Activated CD4-positive, alpha-beta T cell treated with anti-CD3 and anti-CD28 coated beads for 36 hours (primary cell): Measurements from ENCODE around the gene TSPAN5. TPM values are rescaled to one million over a fixed set of nuclear protein-coding genes. Genes with fewer than 3 reads are reported as not detected.

Experiments
- ATAC-seq: fragments of 200-7000 bp; cut with Tn5 transposase; one replicate; pipeline ENCODE4 v1.10.0; 2021; ENCODE audit warnings: mild to moderate bottlenecking, moderate library complexity
- CTCF ChIA-PET: fragments of 350-600 bp; sonication (Branson Sonifier 250); formaldehyde crosslinking; loops from one replicate; lab custom pipeline; 2021; ENCODE audit warnings: antibody characterized with exemption; lab: Charles Lee
- POLR2A ChIA-PET: fragments of 350-600 bp; sonication (Branson Sonifier 250); formaldehyde crosslinking; loops from one replicate; lab custom pipeline; 2021; ENCODE audit warnings: antibody characterized with exemption, inconsistent platforms; lab: Charles Lee
- DNase-seq: peaks from one replicate; pipeline ENCODE4 v3.0.0-alpha.2; 2020
- H3K27ac Mint-ChIP-seq: one replicate; pipeline ENCODE4 v1.8.0; 2021; ENCODE audit warnings: mixed read lengths
- H3K27me3 Mint-ChIP-seq: one replicate; pipeline ENCODE4 v1.8.0; 2021; ENCODE audit warnings: mixed read lengths
- H3K36me3 Mint-ChIP-seq: one replicate; pipeline ENCODE4 v1.8.0; 2021; ENCODE audit warnings: low read depth, mixed read lengths
- H3K4me1 Mint-ChIP-seq: one replicate; pipeline ENCODE4 v1.8.0; 2021; ENCODE audit warnings: mixed read lengths
- H3K4me3 Mint-ChIP-seq: one replicate; pipeline ENCODE4 v1.8.0; 2021; ENCODE audit warnings: mild to moderate bottlenecking, moderate library complexity, mixed read lengths
- H3K9me3 Mint-ChIP-seq: one replicate; pipeline ENCODE4 v1.8.0; 2021; ENCODE audit warnings: low read depth, mixed read lengths
- intact Hi-C, 2 experiments: fragments of 100-400 bp; cut with DNase I in 1 of 2; cut with micrococcal nuclease in 1 of 2; formaldehyde crosslinking; loops; one replicate each; pipeline versions ENCODE4 v1.14.2 to v1.15.1; 2022 to 2024; cut with DNase I, micrococcal nuclease
- total RNA-seq, 2 experiments: library from RNA; stranded (reverse); gene quantifications; one replicate each; pipeline ENCODE4 v1.2.3, GENCODE V29; 2021

The TSPAN5 gene
- total RNA-seq, 2 experiments from 2014 or later: 18.4 to 23.6 TPM

GRCh38 chr4:98570151-98570797 lies 88.1 kb downstream of the TSPAN5 start:
- no peak for DNase-seq
- peaks cover 27% of the 10 kb centered on the region for H3K36me3 Mint-ChIP-seq

GRCh38 chr4:98568941-98569663 lies 89.3 kb downstream of the TSPAN5 start:
- ATAC-seq (no peak), DNase-seq (no peak)
- H3K4me1 Mint-ChIP-seq: peaks cover 40% of the 10 kb centered on the region
- H3K9me3 Mint-ChIP-seq: no peaks in the 10 kb centered on the region
- intact Hi-C loops: no loop called here
- H3K36me3 Mint-ChIP-seq: peaks cover 20% of the 10 kb centered on the region
- no peaks in the 10 kb centered on the region for H3K27me3 Mint-ChIP-seq
- no peak overlapping the region for H3K27ac Mint-ChIP-seq
- H3K4me3 Mint-ChIP-seq: no peak overlapping the region
- POLR2A ChIA-PET: no interaction called here
- CTCF ChIA-PET: no interaction called here

More at GRCh38 chr4:98570151-98570797, 88.1 kb downstream of the TSPAN5 start:
- H3K27me3 Mint-ChIP-seq: no peaks in the 10 kb centered on the region
- POLR2A ChIA-PET: no interaction called here
- intact Hi-C loops: no loop called here
- peak overlapping the region; percentile 83 for H3K27ac Mint-ChIP-seq
- no peaks in the 10 kb centered on the region for H3K9me3 Mint-ChIP-seq
- ATAC-seq: peak; percentile 70
- no peak overlapping the region for H3K4me3 Mint-ChIP-seq
- CTCF ChIA-PET: no interaction called here
- H3K4me1 Mint-ChIP-seq: peaks cover 40% of the 10 kb centered on the region

- peaks cover 40% of the 10 kb centered on the region for H3K4me1 Mint-ChIP-seq
- no peak overlapping the region for H3K27ac Mint-ChIP-seq
- POLR2A ChIA-PET: no interaction called here
- DNase-seq: no peak
- CTCF ChIA-PET: no interaction called here
- no peaks in the 10 kb centered on the region for H3K9me3 Mint-ChIP-seq
- intact Hi-C loops: no loop called here
- ATAC-seq: no peak
- H3K4me3 Mint-ChIP-seq: no peak overlapping the region
- H3K36me3 Mint-ChIP-seq: peaks cover 12% of the 10 kb centered on the region
- no peaks in the 10 kb centered on the region for H3K27me3 Mint-ChIP-seq
Observed at GRCh38 chr4:98567611-98568010, 90.8 kb downstream of the TSPAN5 start.

GRCh38 chr4:98566361-98567008 lies 91.9 kb downstream of the TSPAN5 start:
- no peak overlapping the region for H3K27ac Mint-ChIP-seq
- H3K36me3 Mint-ChIP-seq: peaks cover 12% of the 10 kb centered on the region
- DNase-seq (no peak), ATAC-seq (no peak)
- H3K4me1 Mint-ChIP-seq: peaks cover 37% of the 10 kb centered on the region
- no peaks in the 10 kb centered on the region for H3K27me3 Mint-ChIP-seq
- CTCF ChIA-PET: interaction anchor here (0.8 kb wide), 1 partner anchor 95 kb away, joined by 3 read pairs; no protein-coding TSS in a partner anchor
- POLR2A ChIA-PET: interaction anchor here (0.6 kb wide), 1 partner anchor 422 kb away, joined by 5 read pairs; no protein-coding TSS in a partner anchor
- no peak overlapping the region for H3K4me3 Mint-ChIP-seq
- no peaks in the 10 kb centered on the region for H3K9me3 Mint-ChIP-seq
- intact Hi-C loops: no loop called here

GRCh38 chr4:98565681-98566301 lies 92.6 kb downstream of the TSPAN5 start:
- H3K36me3 Mint-ChIP-seq: peaks cover 13% of the 10 kb centered on the region
- intact Hi-C loops: no loop called here
- H3K4me3 Mint-ChIP-seq: no peak overlapping the region
- CTCF ChIA-PET: interaction anchor here (0.8 kb wide), 1 partner anchor 96 kb away, joined by 3 read pairs; no protein-coding TSS in a partner anchor
- DNase-seq (no peak), ATAC-seq (no peak)
- no peaks in the 10 kb centered on the region for H3K9me3 Mint-ChIP-seq
- H3K27ac Mint-ChIP-seq: no peak overlapping the region
- peaks cover 30% of the 10 kb centered on the region for H3K4me1 Mint-ChIP-seq
- H3K27me3 Mint-ChIP-seq: no peaks in the 10 kb centered on the region
- POLR2A ChIA-PET: interaction anchor here (0.6 kb wide), 1 partner anchor 422 kb away, joined by 5 read pairs; no protein-coding TSS in a partner anchor

GRCh38 chr4:98564852-98565251 lies 93.6 kb downstream of the TSPAN5 start:
- no peak for DNase-seq
- ChIA-PET CTCF (interaction anchor here (0.6 kb wide), 1 partner anchor 97 kb away, joined by 3 read pairs; no protein-coding TSS in a partner anchor), POLR2A (no interaction called here)
- Mint-ChIP-seq H3K27ac (no peak overlapping the region), H3K27me3 (no peaks in the 10 kb centered on the region), H3K36me3 (peaks cover 13% of the 10 kb centered on the region), H3K4me3 (no peak overlapping the region), H3K9me3 (no peaks in the 10 kb centered on the region), H3K4me1 (peaks cover 25% of the 10 kb centered on the region)
- intact Hi-C loops: no loop called here
- no peak for ATAC-seq

GRCh38 chr4:98560321-98560720 lies 98.1 kb downstream of the TSPAN5 start:
- peaks cover 7% of the 10 kb centered on the region for H3K36me3 Mint-ChIP-seq
- ChIA-PET POLR2A (interaction anchor here (1.0 kb wide), 1 partner anchor 85 kb away, joined by 3 read pairs; no protein-coding TSS in a partner anchor), CTCF (interaction anchor here (1.5 to 1.6 kb wide), 2 partner anchors 12 to 93 kb away, joined by 3 to 4 read pairs; no protein-coding TSS in a partner anchor)
- peaks cover 17% of the 10 kb centered on the region for H3K4me1 Mint-ChIP-seq
- no peak overlapping the region for H3K4me3 Mint-ChIP-seq
- H3K9me3 Mint-ChIP-seq: no peaks in the 10 kb centered on the region
- H3K27me3 Mint-ChIP-seq: no peaks in the 10 kb centered on the region
- DNase-seq (no peak), ATAC-seq (no peak)
- no peak overlapping the region for H3K27ac Mint-ChIP-seq
- intact Hi-C loops: no loop called here

- intact Hi-C loops: no loop called here
- H3K27ac Mint-ChIP-seq: no peak overlapping the region
- H3K9me3 Mint-ChIP-seq: no peaks in the 10 kb centered on the region
- peaks cover 17% of the 10 kb centered on the region for H3K4me1 Mint-ChIP-seq
- no peaks in the 10 kb centered on the region for H3K27me3 Mint-ChIP-seq
- ATAC-seq (no peak), DNase-seq (no peak)
- ChIA-PET CTCF (no interaction called here), POLR2A (no interaction called here)
- peaks cover 7% of the 10 kb centered on the region for H3K36me3 Mint-ChIP-seq
- H3K4me3 Mint-ChIP-seq: no peak overlapping the region
Observed at GRCh38 chr4:98558471-98559169, 99.8 kb downstream of the TSPAN5 start.

- Mint-ChIP-seq H3K27me3 (no peaks in the 10 kb centered on the region), H3K9me3 (no peaks in the 10 kb centered on the region), H3K36me3 (peaks cover 8% of the 10 kb centered on the region), H3K27ac (no peak overlapping the region), H3K4me3 (no peak overlapping the region), H3K4me1 (peaks cover 19% of the 10 kb centered on the region)
- ChIA-PET POLR2A (no interaction called here), CTCF (no interaction called here)
- no peak for DNase-seq
- no peak for ATAC-seq
- intact Hi-C loops: no loop called here
Observed at GRCh38 chr4:98557194-98557892, 101.1 kb downstream of the TSPAN5 start.

GRCh38 chr4:98556451-98556850 lies 102.0 kb downstream of the TSPAN5 start:
- no peak for DNase-seq
- intact Hi-C loops: no loop called here
- POLR2A ChIA-PET: no interaction called here

More at GRCh38 chr4:98556451-98556850, 102.0 kb downstream of the TSPAN5 start:
- Mint-ChIP-seq H3K36me3 (peaks cover 9% of the 10 kb centered on the region), H3K4me1 (peaks cover 26% of the 10 kb centered on the region), H3K9me3 (peaks cover 5% of the 10 kb centered on the region), H3K27ac (no peak overlapping the region), H3K4me3 (no peak overlapping the region), H3K27me3 (no peaks in the 10 kb centered on the region)
- CTCF ChIA-PET: interaction anchor here (1.4 kb wide), 1 partner anchor 11 kb away, joined by 3 read pairs; no protein-coding TSS in a partner anchor
- no peak for ATAC-seq
